M059J (cell line): ENCODE results near the gene AIFM3. TPM values are rescaled to one million over a fixed set of nuclear protein-coding genes. Genes with fewer than 3 reads are reported as not detected.
A peak's percentile ranks its signal among the peaks of the same experiment; 100 is the strongest.

Experiments
- DNase-seq: peaks from one replicate; pipeline ENCODE4 v3.0.0-alpha.2; 2012; ENCODE audit warnings: low read depth
- total RNA-seq: library from RNA; depleted of rRNA; stranded (reverse); fragments of >200 nt; shearing (Covaris generic); gene quantifications from 2 replicates; pipeline ENCODE4 v1.2.3, GENCODE V29; 2014

AIFM3 gene
- total RNA-seq, 1 experiment from 2014 or later = 0.47 TPM

GRCh38 chr22:20990184-20991180 is 23.4 kb downstream of the AIFM3 start:
- no peak for DNase-seq

- no peak for DNase-seq
Measured at GRCh38 chr22:20991252-20992055, 24.4 kb downstream of the AIFM3 start.

- no peak for DNase-seq
Measured at GRCh38 chr22:20992056-20992442, 25.0 kb downstream of the AIFM3 start.

GRCh38 chr22:20992456-20993303 is 25.6 kb downstream of the AIFM3 start:
- no peak for DNase-seq

GRCh38 chr22:20993304-20994127 is 26.5 kb downstream of the AIFM3 start:
- DNase-seq = no peak

GRCh38 chr22:20994128-20994901 is 27.3 kb downstream of the AIFM3 start:
- DNase-seq = no peak

GRCh38 chr22:20994902-20995241 is 27.8 kb downstream of the AIFM3 start:
- no peak for DNase-seq

GRCh38 chr22:20995329-20996030 is 28.4 kb downstream of the AIFM3 start:
- DNase-seq = no peak

- no peak for DNase-seq
Measured at GRCh38 chr22:20996031-20996410, 29.0 kb downstream of the AIFM3 start.

- no peak for DNase-seq
Measured at GRCh38 chr22:20996598-20997535, 29.8 kb downstream of the AIFM3 start.

- no peak for DNase-seq
Measured at GRCh38 chr22:20997536-20998257, 30.6 kb downstream of the AIFM3 start.

- DNase-seq = peak; percentile 23
Measured at GRCh38 chr22:20998411-20999336, 31.6 kb downstream of the AIFM3 start.

GRCh38 chr22:20999350-21000206 is 32.5 kb downstream of the AIFM3 start:
- no peak for DNase-seq

- DNase-seq = no peak
Measured at GRCh38 chr22:21000207-21000986, 33.3 kb downstream of the AIFM3 start.
